OCI-LY7 (cell line): Measurements from ENCODE around the gene SRGAP3. TPM values are rescaled to one million over a fixed set of nuclear protein-coding genes. Genes with fewer than 3 reads are reported as not detected.

Source experiments
- BruUV-seq: library from RNA; stranded (reverse); fragments of 400-500 nt; replicated peaks from 2 replicates; lab custom pipeline; 2021; lab: Mats Ljungman, UMichigan
- CTCF ChIA-PET: fragments of 300-600 bp; sonication (Branson Sonifier 250); formaldehyde crosslinking; loops from one replicate; lab custom pipeline; 2022; ENCODE audit warnings: antibody characterized with exemption; ENCODE audit not compliant: unreplicated experiment; lab: Charles Lee
- POLR2A ChIA-PET: fragments of 300-600 bp; sonication (Branson Sonifier 250); formaldehyde crosslinking; loops from one replicate; lab custom pipeline; 2022; ENCODE audit warnings: antibody characterized with exemption; lab: Charles Lee
- DNase-seq: peaks from one replicate; pipeline ENCODE4 v3.0.0-alpha.2; 2015; ENCODE audit warnings: low spot score
- H2AFZ ChIP-seq: fragments of 200-600 bp; sonication (generic), shearing (Covaris generic); 2 replicates; pipeline ENCODE4 v1.6.1; 2014; ENCODE audit warnings: mild to moderate bottlenecking, antibody characterized with exemption, low read length, moderate library complexity
- H3K27ac ChIP-seq: fragments of 200-600 bp; sonication (generic); 2 replicates; pipeline ENCODE4 v1.5.1; 2014; ENCODE audit warnings: mixed run types, low read depth, mild to moderate bottlenecking, moderate library complexity, low read length, inconsistent platforms; ENCODE audit not compliant: poor library complexity, severe bottlenecking
- H3K36me3 ChIP-seq: fragments of 200-600 bp; sonication (generic); 2 replicates; pipeline ENCODE4 v1.6.1; 2014; ENCODE audit warnings: mild to moderate bottlenecking, antibody characterized with exemption, low read length, moderate library complexity, mixed read lengths; ENCODE audit not compliant: insufficient read depth
- H3K4me1 ChIP-seq: fragments of 200-600 bp; sonication (generic); 2 replicates; pipeline ENCODE4 v1.5.1; 2014; ENCODE audit warnings: mild to moderate bottlenecking, low read length; ENCODE audit not compliant: insufficient read depth, poor library complexity, severe bottlenecking
- H3K4me2 ChIP-seq: fragments of 200-600 bp; sonication (generic); 2 replicates; pipeline ENCODE4 v1.6.1; 2014; ENCODE audit warnings: mild to moderate bottlenecking, low read length
- H3K4me3 ChIP-seq: fragments of 200-600 bp; sonication (generic); 2 replicates; pipeline ENCODE4 v1.5.1; 2014; ENCODE audit warnings: mild to moderate bottlenecking, low read depth, low read length; ENCODE audit not compliant: poor library complexity, severe bottlenecking
- H3K79me2 ChIP-seq: fragments of 200-600 bp; sonication (generic); 2 replicates; pipeline ENCODE4 v1.6.1; 2016; ENCODE audit warnings: low read depth, mild to moderate bottlenecking, low read length, moderate library complexity, mixed read lengths; ENCODE audit not compliant: insufficient read depth
- H3K9me2 ChIP-seq: fragments of 200-600 bp; sonication (generic); 2 replicates; pipeline ENCODE4 v1.6.1; 2016; ENCODE audit warnings: mild to moderate bottlenecking, low read length, mixed read lengths; ENCODE audit not compliant: insufficient read depth
- H3K9me3 ChIP-seq: fragments of 200-600 bp; sonication (generic); 2 replicates; pipeline ENCODE4 v1.6.1; 2014; ENCODE audit warnings: mild to moderate bottlenecking, mixed run types, low read length, mixed read lengths
- H4K20me1 ChIP-seq: fragments of 200-600 bp; sonication (generic); 2 replicates; pipeline ENCODE4 v1.6.1; 2014; ENCODE audit warnings: mild to moderate bottlenecking, antibody characterized with exemption, low read length, moderate library complexity, mixed read lengths; ENCODE audit not compliant: insufficient read depth
- EZH2phosphoT487 ChIP-seq: fragments of 200-600 bp; sonication (generic); IDR thresholded peaks from 2 replicates; pipeline ENCODE4 v1.6.1; 2018; ENCODE audit warnings: low read depth, borderline replicate concordance, mild to moderate bottlenecking, mixed run types, antibody characterized with exemption, low read length, moderate library complexity, mixed read lengths
- intact Hi-C: fragments of 100-400 bp; cut with micrococcal nuclease; formaldehyde crosslinking; loops from one replicate; pipeline ENCODE4 v1.10.0; 2022; ENCODE audit not compliant: unreplicated experiment
- total RNA-seq, 2 experiments: library from RNA; depleted of rRNA in 1 of 2; stranded (reverse); fragments of >200 nt in 1 of 2; shearing (Covaris generic) in 1 of 2; gene quantifications; 2 replicates each; pipeline ENCODE4 v1.2.3, GENCODE V29; 2014 to 2022
- TF ChIP-seq, protein P1 (sequence below): fragments of 200-600 bp; sonication (generic); conservative IDR thresholded peaks from 2 replicates; pipeline ENCODE4 v1.5.1; 2014; ENCODE audit warnings: mild to moderate bottlenecking, antibody characterized with exemption, low read length, moderate library complexity, mixed read lengths

SRGAP3 gene
- total RNA-seq, 2 experiments from 2014 or later: 1.5 to 1.7 TPM

DNA sequence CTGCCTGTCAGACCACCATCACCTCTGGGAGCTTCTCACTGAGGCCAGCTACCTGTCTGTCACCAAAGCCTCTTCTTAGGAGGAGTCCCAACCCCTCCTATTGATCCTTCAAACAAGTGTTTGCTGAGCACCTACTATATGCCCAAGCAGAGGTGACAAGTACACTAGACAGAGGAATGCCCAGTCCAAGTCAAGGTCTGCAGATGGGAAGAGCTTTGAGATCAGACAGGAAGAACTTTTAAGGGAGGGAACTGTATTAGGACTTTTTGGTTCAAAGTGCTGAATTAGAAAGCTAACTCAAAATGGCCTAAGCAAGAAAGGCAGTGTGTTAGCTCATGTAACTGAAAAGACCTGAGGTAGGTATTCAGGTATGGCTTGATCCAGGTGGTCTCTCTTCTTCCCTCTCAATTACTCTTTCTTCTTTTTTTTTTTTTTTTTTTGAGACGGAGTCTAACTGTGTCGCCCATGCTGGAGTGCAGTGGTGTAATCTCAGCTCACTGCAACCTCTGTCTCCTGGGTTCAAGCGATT lies 282.6 kb downstream of the SRGAP3 start:
- intact Hi-C loops: no loop called here
- Histone ChIP-seq H3K9me3 (no peaks in the 10 kb centered on the region), H3K4me2 (no peak overlapping the region), H2AFZ (no peak overlapping the region), H4K20me1 (peaks cover 5% of the 10 kb centered on the region; the same call in 1 of the 2 replicates), H3K79me2 (peaks cover 13% of the 10 kb centered on the region), H3K4me3 (no peak overlapping the region), H3K9me2 (no peaks in the 10 kb centered on the region), H3K4me1 (peaks cover 11% of the 10 kb centered on the region), H3K36me3 (peaks cover 4% of the 10 kb centered on the region; the same call in 1 of the 2 replicates), H3K27ac (no peak overlapping the region)
- BruUV-seq: no TSS peak
- ChIA-PET CTCF (interaction anchor here (0.8 kb wide), 1 partner anchor 19 kb away, joined by 3 read pairs; no protein-coding TSS in a partner anchor), POLR2A (no interaction called here)
- DNase-seq: no peak
- TF ChIP-seq, protein P1, sequence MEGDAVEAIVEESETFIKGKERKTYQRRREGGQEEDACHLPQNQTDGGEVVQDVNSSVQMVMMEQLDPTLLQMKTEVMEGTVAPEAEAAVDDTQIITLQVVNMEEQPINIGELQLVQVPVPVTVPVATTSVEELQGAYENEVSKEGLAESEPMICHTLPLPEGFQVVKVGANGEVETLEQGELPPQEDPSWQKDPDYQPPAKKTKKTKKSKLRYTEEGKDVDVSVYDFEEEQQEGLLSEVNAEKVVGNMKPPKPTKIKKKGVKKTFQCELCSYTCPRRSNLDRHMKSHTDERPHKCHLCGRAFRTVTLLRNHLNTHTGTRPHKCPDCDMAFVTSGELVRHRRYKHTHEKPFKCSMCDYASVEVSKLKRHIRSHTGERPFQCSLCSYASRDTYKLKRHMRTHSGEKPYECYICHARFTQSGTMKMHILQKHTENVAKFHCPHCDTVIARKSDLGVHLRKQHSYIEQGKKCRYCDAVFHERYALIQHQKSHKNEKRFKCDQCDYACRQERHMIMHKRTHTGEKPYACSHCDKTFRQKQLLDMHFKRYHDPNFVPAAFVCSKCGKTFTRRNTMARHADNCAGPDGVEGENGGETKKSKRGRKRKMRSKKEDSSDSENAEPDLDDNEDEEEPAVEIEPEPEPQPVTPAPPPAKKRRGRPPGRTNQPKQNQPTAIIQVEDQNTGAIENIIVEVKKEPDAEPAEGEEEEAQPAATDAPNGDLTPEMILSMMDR: no peak
- TF ChIP-seq EZH2phosphoT487: no peak

DNA sequence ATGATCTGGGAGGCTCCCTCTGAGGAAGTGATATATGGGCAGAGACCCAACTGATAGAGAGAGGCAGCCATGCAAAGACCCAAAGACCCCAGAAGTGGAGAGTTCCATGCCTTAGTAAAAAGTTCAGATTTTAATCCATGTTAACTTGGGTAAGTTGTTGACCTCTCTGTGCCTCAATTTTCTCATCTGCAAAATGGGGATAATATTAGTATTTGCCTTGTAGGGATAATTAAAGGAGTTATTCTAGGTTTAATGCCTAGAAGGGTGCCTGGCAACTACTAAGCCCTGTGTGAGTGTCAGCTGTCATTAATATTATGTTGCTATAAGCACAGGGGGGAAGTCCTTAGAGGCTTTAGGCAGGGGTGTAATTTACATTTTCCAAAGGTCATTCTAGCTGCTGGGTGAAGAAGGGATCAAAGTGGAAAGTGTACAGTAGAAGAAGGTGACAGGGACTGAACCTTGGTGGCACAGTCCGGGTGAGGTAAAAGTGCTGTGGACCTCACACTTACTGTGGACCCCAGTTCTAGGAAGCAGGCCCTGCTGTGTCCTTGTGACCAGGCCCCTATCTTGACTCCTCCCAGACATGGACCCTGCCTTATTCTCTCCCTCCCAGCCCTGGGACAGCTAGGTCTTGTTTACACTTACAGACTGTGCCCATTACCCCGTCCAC lies 283.2 kb downstream of the SRGAP3 start:
- Histone ChIP-seq H2AFZ (no peak overlapping the region), H3K79me2 (peaks cover 19% of the 10 kb centered on the region), H3K4me3 (no peak overlapping the region), H3K4me1 (peaks cover 17% of the 10 kb centered on the region), H4K20me1 (peaks cover 9% of the 10 kb centered on the region; the same call in 1 of the 2 replicates), H3K9me2 (no peaks in the 10 kb centered on the region), H3K9me3 (no peaks in the 10 kb centered on the region), H3K36me3 (peaks cover 10% of the 10 kb centered on the region; the same call in 1 of the 2 replicates), H3K4me2 (no peak overlapping the region), H3K27ac (no peak overlapping the region)
- ChIA-PET CTCF (interaction anchor here (0.8 kb wide), 1 partner anchor 18 kb away, joined by 3 read pairs; no protein-coding TSS in a partner anchor), POLR2A (no interaction called here)
- intact Hi-C loops: no loop called here
- BruUV-seq: no TSS peak
- DNase-seq: no peak
- TF ChIP-seq, protein P1: no peak
- no peak for TF ChIP-seq EZH2phosphoT487
